ENCODE results near the gene BIRC7.

The BIRC7 gene

GRCh38 chr20:63226042-63226943, 9.4 kb upstream of the BIRC7 start:
- no peak for DNase-seq

- no peak for DNase-seq
These were observed 8.4 kb upstream of the BIRC7 start for GRCh38 chr20:63227260-63227659.

GRCh38 chr20:63228806-63229205, 6.9 kb upstream of the BIRC7 start:
- no peak for DNase-seq

- no peak for DNase-seq
These were observed 4.9 kb upstream of the BIRC7 start for GRCh38 chr20:63230800-63231268.

GRCh38 chr20:63232235-63233060, 3.3 kb upstream of the BIRC7 start:
- no peak for DNase-seq

GRCh38 chr20:63233061-63233344, 2.7 kb upstream of the BIRC7 start:
- no peak for DNase-seq

DNA sequence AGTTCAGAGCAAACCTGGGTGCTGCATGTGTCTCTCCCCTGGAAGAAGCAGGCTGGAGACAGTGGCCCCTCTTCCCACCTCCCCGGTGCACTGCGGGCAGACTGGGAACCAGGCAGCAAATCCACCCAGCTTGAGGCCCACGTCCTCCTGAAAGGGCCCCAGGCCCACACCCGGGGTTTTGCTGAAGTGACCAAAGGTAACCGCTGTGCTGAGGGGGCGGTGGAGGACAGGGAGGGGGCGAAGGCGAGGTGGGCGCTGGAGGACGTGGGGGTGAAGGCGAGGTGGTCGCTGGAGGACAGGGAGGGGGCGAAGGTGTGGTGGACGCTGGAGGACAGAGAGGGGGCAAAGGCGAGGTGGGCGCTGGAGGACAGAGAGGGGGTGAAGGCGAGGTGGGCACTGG, 1.8 kb upstream of the BIRC7 start:
- no peak for DNase-seq

DNA sequence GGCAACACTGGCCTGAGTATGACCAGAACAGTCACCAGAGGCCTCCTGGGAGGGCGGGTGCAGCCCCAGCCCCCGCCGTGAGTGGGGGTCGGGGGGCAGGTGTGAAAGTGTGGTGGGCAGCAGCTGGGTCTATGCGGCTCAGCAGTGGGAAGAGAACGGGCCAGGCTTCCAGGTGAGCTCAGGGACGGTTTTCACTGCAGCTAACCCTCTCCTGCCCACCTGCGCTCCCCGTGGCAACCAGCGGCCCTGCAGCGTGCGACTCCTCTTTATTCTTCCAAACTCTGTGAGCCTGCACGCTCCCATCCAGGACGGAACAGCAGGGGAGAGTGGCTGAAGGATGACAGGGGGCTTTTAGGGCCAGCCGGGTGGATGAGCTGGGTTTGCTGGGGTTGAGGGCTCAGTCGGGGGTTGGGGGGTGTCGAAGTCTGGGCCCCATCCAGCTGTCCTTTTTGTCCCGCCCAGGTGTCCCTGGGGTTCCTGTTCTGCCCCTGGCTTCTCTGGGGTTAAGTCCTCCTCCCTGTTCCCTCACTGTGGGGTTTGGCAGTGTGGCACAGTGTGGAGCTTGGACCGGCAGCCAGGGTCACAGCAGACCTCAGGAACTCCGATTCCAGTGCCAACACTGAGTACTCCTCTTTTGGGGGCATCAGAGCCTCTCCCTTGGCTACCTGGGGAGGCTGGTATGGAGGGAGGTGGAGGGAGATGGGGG, 859 bp upstream of the BIRC7 start:
- DNase-seq = no peak

DNA sequence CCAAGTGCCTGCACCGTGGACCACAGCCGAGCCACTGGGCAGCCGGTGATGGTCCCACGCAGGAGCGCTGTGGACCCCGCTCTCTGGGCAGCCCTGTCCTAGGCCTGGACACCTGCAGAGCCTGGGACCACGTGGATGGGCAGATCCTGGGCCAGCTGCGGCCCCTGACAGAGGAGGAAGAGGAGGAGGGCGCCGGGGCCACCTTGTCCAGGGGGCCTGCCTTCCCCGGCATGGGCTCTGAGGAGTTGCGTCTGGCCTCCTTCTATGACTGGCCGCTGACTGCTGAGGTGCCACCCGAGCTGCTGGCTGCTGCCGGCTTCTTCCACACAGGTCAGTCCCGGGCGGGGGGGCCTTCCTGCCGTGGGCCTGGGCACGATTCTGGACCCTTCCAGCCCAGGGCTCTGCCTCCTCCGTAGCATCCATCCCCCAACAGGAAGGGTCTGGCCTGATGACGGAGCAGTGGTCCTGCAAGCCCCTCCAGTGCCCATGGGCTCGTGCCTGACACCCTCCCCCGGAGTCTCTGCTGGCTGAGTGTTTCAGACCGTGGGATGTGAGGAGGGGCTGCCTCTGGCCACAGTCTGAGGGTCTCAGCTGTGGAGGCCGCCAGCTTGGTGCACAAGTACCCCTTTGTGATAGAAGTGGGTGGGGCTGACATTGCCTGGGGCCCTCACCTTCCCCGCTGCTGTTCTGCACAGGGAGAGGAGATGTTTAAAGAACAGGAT, 572 bp downstream of the BIRC7 start:
- DNase-seq = no peak

- no peak for DNase-seq
These were observed 2.3 kb downstream of the BIRC7 start for GRCh38 chr20:63238031-63238430.

GRCh38 chr20:63238514-63239125, 2.9 kb downstream of the BIRC7 start:
- DNase-seq = no peak

GRCh38 chr20:63239431-63239830, 3.7 kb downstream of the BIRC7 start:
- no peak for DNase-seq

DNA sequence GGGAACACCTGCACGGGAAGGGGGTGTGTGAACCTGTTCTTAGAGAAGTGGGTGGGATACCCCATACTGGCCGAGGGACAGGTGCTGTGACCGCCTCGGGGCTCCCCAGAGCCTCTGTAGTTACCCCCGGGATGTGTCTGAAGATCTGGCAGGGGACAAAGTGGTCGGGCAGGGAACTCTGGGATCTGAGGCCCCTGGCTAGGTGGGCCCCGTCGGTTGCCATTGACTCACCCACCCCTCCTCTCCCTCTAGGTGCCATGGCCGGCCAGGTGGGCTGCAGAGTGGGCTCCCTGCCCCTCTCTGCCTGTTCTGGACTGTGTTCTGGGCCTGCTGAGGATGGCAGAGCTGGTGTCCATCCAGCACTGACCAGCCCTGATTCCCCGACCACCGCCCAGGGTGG, 4.3 kb downstream of the BIRC7 start:
- no peak for DNase-seq

- DNase-seq = no peak
These were observed 5.6 kb downstream of the BIRC7 start for GRCh38 chr20:63241272-63241671.

- no peak for DNase-seq
These were observed 7.0 kb downstream of the BIRC7 start for GRCh38 chr20:63242736-63243135.

DNA sequence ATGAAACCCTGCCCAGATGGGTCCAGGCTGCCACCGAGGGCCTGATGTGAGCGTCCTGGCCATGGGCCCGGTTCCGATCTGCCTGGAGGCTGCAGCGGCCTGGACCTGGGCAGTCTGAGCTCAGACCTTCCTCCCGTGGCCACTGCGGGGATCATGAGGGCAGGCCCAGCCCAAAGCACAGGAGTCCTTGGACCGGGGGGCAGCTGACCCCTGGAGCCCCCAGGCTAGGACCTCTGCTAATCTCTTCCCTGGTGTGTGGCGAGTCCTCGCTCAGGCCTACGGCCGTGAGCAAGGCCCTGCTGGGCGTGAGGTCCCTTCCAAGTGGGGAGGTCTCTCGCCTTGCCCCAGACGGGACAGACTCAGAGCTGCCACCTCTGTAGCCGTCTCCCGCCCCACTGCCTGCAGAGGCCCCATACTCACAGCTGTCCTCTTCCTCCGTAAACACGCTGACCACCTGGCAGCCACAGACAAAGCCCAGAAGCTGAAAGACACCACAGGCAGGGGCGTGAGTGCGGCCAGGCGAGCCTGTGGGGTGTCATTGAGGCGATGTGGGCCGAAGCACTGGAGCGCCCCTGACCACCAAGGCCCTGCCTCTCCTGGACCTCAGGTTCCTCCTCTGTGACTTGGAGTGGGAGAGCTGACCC, 8.0 kb downstream of the BIRC7 start:
- DNase-seq = no peak

DNA sequence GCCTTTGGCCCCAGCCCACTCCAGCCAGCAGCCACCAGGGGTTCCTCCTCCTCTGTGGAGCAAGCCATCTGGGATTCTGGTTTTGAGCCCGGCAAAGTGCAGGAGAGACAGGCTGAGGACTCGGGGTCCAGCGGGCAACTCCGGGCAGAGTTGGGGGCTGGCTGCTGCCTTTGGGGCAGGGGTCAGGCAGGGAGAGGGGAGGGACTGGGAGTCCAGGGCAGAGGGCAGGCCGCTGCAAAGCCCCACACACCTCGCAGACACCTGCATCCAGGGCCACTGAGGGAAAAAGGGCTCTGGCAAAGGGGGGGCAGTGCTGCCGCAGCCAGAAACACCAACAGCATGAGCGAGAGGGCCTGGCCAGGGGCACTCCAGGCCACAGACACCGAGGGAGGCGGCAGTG, 8.8 kb downstream of the BIRC7 start:
- DNase-seq = no peak

DNA sequence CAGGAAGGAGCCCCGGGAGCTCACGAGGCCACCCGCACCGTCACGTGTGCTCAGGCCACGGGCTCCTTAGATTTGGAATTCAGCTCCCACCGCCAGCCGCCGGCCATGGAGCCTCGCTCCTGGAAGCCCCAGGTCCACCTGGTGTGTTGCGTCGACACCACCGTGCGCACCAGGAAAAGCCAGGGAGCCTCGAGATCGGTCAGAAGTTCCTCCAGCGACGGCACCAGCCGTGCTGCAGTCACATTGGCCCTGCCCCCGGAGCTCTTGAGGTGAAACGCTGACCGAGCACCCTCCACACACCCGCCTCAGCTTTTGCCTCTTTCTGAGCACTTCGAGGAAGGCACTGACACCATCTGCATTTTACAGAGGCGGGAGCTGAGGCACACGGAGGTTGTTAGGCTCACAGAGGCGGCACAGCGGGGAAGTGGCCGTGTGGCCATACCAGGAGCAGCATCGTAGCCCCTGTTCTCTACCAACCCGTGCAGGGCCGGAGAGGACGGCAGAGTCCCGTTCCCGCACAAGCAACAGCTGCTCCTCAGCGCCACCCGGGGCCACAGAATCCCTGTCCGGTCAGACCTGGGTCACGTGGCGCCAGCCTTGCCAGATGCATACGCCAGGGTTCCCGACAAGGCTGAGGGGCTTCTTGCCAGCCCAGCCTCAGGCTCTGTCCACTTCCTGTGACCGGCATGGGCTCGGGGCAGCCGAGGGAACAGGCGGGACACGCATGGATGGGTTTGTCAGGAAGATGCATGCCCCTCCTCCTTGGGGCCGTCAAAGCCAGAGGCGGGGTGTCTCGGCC, 11.0 kb downstream of the BIRC7 start:
- DNase-seq = no peak

DNA sequence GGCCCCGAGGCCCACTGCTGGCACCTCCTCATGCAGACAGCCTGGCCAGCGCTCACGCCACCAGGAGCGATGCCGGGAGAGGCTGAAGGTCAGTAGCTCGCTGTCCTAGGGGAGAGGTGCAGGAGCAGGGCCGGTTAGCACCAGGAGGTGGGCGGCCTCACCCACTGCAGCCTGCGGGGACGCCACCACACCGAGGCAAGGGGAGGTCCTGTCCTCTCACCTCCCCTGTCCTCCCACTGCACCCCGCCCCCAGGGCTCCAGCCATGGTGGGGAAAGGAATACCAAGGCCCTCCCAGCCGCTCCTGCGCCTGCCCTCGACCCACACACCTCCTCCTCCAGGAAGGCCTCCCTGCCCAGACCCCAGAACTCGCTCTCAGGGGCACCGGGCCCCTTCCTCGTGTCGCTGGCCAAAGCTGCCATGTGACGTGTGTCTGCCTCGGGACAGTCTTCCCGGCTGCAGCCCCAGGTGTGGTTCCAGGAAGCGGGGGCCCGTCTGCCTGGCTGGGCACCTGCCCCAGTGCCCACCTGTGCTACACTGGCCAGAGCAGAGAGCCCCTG, 12.0 kb downstream of the BIRC7 start:
- no peak for DNase-seq

GRCh38 chr20:63248835-63249591, 13.3 kb downstream of the BIRC7 start:
- DNase-seq = no peak
